ENCODE measurements around the gene ARFIP2.

ARFIP2 gene

GRCh38 chr11:6481924-6482275 is 769 bp upstream of the ARFIP2 start:
- no peak for DNase-seq

- no peak for DNase-seq
Observed at GRCh38 chr11:6480299-6480914, 724 bp downstream of the ARFIP2 start.

- DNase-seq, result peak; percentile 11
Observed at GRCh38 chr11:6476571-6476970, 4.6 kb downstream of the ARFIP2 start.

GRCh38 chr11:6475936-6476335 is 5.2 kb downstream of the ARFIP2 start:
- DNase-seq, result no peak

- no peak for DNase-seq
Observed at GRCh38 chr11:6474806-6475500, 6.2 kb downstream of the ARFIP2 start.

GRCh38 chr11:6474413-6474792 is 6.7 kb downstream of the ARFIP2 start:
- no peak for DNase-seq

- peak; percentile 62 for DNase-seq
Observed at GRCh38 chr11:6473451-6474412, 7.4 kb downstream of the ARFIP2 start, which contains the start of gene TRIM3. Gene TRIM3 (minus strand): TSS chr11:6473941. CDS start chr11:6465695, 8,246 bp downstream.

- DNase-seq, result no peak
Observed at GRCh38 chr11:6472934-6473333, 8.2 kb downstream of the ARFIP2 start.

GRCh38 chr11:6469599-6469998 is 11.5 kb downstream of the ARFIP2 start:
- DNase-seq, result no peak

- DNase-seq, result peak; percentile 81
Observed at GRCh38 chr11:6468712-6469495, 12.2 kb downstream of the ARFIP2 start.

GRCh38 chr11:6459099-6459450 is 22.1 kb downstream of the ARFIP2 start:
- no peak for DNase-seq

- no peak for DNase-seq
Observed at GRCh38 chr11:6458352-6459098, 22.6 kb downstream of the ARFIP2 start.

GRCh38 chr11:6457581-6458320 is 23.4 kb downstream of the ARFIP2 start:
- DNase-seq, result no peak

GRCh38 chr11:6456361-6457073 is 24.6 kb downstream of the ARFIP2 start:
- no peak for DNase-seq

GRCh38 chr11:6455070-6455469 is 26.1 kb downstream of the ARFIP2 start:
- no peak for DNase-seq

- DNase-seq, result no peak
Observed at GRCh38 chr11:6453152-6453551, 28.0 kb downstream of the ARFIP2 start.

- no peak for DNase-seq
Observed at GRCh38 chr11:6452219-6452618, 28.9 kb downstream of the ARFIP2 start.

- DNase-seq, result no peak
Observed at GRCh38 chr11:6448574-6448973, 32.6 kb downstream of the ARFIP2 start.

GRCh38 chr11:6443269-6444003 is 37.7 kb downstream of the ARFIP2 start:
- DNase-seq, result peak; percentile 9

- no peak for DNase-seq
Observed at GRCh38 chr11:6442441-6442840, 38.7 kb downstream of the ARFIP2 start.

Measured in NCI-H226 (cell line).